Testis (tissue), 2 donors: ENCODE results near the gene WNT16.

Source experiments
- CTCF ChIP-seq, 3 experiments: fragments of 450-650 bp in 2 of 3; fragments of 200-600 bp in 1 of 3; sonication (generic) in 1 of 3; IDR thresholded peaks; one replicate each; pipeline ENCODE4 v1.5.1; 2016 to 2019; ENCODE audit warnings: antibody characterized with exemption in 3 of 3, mild to moderate bottlenecking in 2 of 3, moderate library complexity in 1 of 3
- POLR2A ChIP-seq: fragments of 450-650 bp; IDR thresholded peaks from one replicate; pipeline ENCODE4 v1.6.1; 2017; ENCODE audit warnings: antibody characterized with exemption, mild to moderate bottlenecking, moderate library complexity

- TF ChIP-seq POLR2A (no peak), CTCF (IDR thresholded peaks at IDR 0.05) (no peak)
Measured at GRCh38 chr7:121303422-121304101, 25.2 kb upstream of the WNT16 start.
